GM18907 (cell line): ENCODE results near the gene NDUFS6.
A peak's percentile ranks its signal among the peaks of the same experiment; 100 is the strongest.
"Not testable (repeated sequence)": the region's sequence is repeated elsewhere in the genome, so short reads cannot be mapped to it uniquely, and the experiment has no call there.

Experiments used
- ATAC-seq: cut with Tn5 transposase; IDR thresholded peaks from one replicate; pipeline ENCODE4 v1.9.1; 2021; ENCODE audit warnings: mild to moderate bottlenecking, moderate library complexity; ENCODE audit not compliant: unreplicated experiment

The NDUFS6 gene

DNA sequence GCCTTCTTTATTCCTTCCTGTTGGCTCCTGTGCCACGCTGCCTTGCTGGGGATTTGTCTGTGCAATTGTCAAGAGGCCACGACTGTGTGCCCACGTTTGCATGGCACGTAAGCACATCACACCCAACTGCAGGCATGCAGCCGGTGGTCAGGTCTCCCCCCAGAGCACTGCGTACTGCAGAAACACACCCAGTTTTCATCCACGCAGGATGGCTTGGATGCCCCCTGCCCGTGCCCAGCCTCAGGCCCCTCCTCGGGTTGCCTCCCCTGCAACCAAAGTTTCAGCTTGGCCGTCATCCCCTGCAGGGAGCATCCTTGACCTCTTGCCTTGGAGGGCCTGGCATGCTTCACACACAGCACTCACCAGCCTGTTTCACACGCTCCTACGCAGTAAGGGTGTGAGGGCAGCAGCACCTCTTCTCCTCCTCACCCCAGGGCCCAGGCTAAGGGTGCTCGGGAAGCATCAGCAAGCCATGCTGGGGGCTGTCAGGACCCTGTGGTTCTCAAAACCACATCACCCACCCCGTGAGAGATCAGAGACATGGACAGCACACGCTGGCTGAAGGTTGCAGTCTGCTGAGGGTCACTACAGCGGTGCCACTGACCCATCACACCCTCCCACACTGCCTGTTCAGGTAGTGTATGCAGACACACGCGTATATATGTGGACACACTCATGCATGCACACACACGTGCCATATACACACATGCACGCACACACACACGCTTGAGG is 4.7 kb upstream of the NDUFS6 start:
- no peak for ATAC-seq

DNA sequence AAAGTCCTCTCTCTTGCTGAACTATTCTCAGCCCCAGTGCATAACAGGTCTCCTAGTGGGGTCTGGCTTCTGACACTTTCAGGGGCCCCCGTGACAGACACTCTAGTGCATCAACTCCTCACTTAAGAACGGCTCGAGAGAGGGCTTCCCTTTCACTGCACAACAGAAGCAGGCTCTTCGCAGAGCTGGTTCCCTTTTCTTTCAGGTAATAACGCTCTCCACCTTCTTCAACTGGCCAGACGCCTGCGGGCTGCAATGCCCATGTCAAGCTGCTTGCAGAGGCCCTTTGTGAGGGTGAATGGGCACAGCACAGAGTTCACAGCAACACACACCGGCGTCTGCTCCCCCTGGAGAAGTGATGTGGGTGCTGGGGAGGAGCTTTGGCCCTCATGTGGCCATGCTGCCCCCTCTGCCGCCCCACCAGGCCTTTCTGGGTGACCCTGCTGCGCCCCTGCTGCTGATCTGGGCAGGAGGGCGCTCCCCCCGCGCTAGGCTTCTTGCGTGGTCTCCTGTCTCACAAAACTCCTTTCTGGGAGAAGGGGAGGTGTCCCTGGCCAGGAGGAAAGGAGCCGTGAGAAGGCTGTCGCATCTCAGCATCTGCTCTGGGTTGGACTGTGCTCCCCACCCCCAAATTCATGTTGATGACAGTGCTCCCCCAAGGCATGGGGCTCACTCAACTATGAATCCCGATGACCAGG is 4.0 kb upstream of the NDUFS6 start:
- no peak for ATAC-seq

DNA sequence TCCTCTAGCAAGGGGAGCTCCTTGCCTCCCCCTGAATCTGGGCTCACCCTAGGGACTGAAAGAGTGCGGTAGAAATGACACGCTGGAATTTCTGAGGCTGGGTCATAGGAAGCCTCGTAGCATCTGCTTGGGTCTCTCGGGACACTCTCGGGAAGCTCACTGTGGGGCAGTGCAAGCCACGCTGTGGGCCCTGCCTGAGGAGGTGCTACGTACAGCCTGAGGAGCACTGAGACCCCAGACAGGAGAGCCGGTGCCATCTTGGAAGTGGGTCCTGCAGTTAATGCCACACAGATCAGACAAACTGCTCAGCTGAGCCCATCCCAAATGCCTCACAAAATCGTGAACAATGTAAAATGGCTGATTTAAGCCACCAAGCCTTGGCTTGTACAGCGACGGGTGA is 3.4 kb upstream of the NDUFS6 start:
- ATAC-seq, result no peak

DNA sequence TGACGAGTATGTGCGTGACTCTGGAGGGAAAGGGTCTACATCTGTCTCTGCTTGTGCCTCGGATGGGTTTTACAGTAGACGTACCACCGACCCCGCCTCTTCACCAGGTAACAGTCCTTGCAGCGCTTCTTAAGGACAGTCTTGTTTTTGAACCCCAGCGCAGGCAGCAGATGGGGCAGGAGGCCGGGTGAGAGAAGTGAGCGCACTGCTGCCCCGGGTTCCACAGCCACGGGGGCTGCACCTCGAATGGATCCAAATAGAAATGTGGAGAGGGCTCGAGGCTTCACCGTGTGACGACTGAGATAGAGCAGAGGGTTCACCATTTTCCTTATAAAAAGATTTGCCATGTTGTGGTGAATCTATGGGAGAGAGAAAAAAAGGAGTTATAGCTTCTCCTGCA is 2.6 kb upstream of the NDUFS6 start:
- not testable (repeated sequence) for ATAC-seq

DNA sequence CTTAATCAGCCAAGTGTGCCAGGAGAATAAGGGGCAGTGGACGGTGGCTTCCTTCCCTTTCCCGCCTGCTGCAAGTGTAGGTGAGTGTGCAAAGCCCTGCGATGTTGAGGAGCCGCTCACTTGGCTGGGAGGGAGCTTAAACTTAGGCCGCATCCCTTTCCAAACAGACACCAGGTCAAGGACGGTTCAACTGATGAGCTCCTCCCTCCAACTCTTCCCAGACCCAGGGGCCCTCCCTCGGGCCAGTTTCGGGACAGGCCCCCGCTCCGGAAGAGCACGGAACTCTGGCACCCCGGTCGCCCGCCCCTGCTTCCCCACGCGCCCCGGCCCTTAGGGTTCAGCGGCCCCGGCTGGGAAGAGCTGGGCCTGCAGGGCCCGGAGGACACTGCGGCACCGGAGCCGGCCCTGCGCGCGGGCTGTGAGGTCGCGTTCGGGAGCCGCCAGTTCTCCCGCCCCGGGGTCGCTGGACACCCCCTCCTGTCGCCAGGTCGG is 2.1 kb upstream of the NDUFS6 start:
- peak; percentile 26 for ATAC-seq

DNA sequence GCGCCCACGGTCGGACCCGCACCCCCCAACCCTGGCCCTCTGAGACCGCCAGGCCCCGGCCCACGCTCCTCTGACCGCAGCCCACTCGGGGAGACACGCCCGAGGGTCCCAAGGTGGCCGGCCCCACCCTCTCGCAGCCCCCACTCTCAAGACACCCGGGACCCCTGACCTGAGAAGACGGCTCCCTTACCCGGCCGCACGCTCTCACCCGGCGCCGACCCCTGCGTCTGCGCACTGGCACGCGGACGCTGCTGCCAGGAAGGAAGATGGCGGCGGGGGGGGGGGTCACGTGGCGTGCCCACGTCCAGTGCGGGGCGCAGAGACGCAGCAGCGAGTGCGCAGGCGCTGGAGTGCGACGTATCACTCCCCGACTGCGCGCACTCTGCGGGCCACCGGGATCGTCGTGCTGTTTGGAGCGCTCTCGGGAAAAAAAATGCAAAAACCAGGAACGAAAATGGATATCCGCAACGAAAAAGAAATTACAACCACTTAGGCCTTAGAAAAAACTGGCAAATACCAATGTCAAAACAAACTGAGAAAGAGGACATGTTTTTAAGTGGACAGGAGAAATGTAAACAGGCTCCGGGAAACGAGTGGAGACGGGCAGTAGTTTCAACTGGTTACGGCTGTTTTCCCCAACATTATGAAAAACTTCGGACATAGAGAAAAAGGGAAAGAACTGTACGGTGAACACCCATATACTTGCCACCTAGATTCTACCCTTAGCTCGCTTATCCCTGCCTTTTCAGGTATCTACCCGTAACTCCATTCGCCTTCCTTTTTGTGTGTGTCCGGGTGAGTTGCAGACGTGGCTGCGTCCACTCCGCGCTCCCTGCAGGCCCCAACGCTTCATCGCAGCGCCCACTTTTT is 1.4 kb upstream of the NDUFS6 start, which contains the start of gene MRPL36:
Gene MRPL36, minus strand, starts transcription at position 236 of the 870 bp plus-strand sequence. CDS start 902 bp downstream, outside the sequence.
- peak; percentile 56 for ATAC-seq

DNA sequence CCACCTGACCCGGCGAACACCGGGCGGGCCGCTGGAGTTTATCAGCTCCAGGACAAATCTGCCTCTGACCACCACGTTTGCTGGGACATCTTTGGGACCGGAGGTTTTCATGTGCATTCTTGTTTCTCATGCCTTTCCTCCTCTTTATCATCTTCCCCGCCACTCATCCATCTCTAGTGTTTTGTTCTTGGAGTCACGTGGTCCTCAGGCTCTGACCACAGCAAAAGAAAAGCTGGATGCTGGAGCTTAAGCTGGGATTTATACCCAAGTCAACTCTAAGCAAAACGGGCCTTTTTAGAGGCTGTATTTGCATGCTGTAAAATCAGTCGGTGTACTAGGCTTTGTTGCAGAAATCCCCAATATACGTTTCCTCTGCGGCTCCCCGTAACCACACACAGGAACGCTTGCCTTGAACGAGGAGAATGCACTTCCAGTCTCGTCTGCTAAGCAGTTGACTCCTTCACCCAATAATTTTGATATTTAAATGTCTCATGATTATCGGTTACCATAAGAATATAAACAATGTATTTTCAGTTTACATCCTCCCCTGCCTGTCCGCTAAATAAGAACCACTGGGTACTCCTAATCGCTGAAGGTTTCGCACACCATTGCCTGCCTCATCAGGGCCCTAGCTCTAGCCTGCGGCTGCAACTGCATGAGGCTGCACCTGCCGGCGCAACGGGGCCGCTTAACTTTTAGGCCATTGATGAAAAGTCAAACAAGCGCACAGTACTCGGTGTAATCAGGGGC is 560 bp upstream of the NDUFS6 start:
- ATAC-seq, result peak; percentile 43

DNA sequence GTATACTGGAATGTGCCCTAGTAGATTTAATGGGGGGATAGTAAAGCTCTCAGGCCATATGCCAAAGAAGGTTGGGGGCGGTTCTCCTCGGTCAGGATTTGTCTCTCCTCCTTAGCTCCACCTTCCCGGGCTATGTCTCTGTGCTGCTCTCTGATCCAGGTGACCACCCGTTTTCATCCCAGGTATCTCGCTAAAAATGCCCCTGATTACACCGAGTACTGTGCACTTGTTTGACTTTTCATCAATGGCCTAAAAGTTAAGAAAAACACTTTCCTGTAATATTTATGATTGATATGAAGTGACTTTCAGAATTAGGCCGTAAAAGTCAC is 724 bp downstream of the NDUFS6 start:
- ATAC-seq, result no peak

DNA sequence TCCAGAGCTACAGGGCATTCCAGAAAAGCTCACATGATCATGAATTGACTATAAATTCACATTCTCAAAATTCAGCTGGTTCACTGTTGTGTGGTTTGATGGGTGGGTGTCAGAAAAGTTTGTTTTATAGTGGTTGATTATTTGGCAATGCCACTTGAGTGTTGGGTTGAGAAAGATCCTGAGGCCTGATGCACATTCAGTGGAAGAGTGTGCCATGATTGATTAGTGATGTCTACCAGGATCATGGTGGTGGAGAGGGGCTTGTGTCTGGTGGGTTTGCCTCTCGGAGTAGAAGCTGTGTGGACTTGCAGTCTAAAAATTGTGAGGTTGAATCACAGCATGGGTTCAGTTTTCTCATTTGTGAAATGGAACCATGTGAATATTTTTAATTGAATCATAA is 2.0 kb downstream of the NDUFS6 start:
- ATAC-seq, result no peak

DNA sequence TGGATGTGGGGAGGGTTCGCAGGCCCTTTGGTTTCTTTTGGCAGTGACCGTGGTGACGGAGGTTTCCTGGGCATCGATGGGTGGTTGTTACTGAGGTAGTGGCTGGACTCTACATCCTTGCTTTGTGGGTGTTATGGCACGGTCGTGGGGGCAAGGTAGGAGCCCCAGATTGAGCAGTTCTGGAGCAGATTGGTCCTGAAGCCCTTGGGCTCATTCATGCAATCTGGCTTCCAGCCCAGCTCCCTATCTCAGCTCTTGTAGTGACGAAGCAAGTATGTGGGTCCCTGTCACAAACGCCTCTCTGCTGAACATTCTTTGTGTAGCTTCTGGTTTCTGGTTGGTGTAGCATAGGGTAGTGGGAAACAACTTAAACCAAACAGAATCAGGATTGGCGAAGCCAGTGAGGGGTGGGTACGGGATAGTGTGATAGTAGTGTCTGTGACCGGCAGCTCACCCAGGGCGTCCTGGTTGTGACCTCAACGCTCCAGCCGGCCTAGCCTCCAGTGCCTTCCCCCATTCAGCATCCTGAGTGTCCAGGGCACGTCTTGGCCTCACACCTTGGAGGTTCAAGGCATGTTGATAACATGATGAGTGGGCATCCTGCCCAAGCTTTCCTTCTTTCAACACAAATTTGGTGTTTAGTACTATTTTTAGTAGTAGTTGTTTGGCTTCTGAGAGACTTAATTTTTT is 2.9 kb downstream of the NDUFS6 start:
- ATAC-seq, result no peak

DNA sequence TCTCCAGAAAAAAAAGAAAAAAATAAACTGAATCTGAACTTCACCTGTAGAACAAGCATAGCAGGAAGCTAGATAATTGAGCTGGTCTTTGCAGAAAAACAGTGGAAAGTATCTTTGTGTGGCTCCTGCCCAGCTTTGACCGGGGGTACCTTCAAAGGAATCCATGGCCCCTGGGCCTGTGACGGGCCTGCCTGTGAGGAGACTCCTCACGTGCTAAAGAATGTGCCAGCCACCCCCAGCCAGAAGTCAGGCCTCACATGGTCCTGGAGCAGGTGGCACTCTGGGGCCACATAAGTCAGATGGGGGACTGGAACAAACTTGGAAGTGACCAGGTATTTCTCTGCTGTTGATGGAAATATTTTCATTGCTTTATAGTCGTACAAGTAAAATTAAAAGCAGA is 4.1 kb downstream of the NDUFS6 start:
- no peak for ATAC-seq

DNA sequence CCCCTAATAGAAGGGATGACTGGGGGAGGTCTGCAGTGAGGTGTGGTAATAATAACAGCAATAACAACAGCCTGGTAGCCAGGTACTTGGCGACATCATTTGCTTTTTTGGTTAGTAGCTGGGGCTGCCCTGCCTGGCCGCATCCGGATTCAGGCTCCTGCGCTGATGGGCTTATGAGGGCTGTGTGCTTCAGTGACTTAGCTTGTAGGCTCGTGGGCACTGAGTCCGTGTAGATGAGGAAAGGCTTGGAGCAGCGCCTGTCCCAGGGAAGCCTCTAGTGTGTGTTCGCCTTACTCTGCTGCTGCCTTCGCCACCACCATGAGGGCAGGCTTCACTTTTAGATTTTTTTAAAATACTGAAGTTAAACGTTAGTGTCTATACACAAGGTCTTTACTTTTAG is 4.5 kb downstream of the NDUFS6 start:
- no peak for ATAC-seq

DNA sequence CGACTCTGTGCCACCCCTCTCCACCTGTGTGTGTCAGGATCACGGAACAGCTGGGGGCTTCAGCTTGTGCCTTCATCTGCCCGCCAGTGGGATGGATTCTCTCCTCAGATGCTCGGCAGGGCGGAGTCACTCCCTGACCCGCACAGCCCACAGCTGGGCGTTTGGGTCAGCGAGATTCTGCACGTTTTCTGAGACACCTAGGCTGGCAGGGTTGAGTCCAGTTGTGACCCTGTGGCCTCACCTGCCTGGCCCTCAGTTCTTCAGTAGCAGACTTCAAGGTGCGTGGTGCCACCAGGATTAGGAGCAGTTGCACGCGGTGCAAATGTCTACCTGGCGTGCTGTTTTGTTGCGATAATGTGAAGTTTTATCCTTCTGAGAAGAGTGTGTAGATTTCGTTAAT is 5.0 kb downstream of the NDUFS6 start:
- ATAC-seq, result no peak

DNA sequence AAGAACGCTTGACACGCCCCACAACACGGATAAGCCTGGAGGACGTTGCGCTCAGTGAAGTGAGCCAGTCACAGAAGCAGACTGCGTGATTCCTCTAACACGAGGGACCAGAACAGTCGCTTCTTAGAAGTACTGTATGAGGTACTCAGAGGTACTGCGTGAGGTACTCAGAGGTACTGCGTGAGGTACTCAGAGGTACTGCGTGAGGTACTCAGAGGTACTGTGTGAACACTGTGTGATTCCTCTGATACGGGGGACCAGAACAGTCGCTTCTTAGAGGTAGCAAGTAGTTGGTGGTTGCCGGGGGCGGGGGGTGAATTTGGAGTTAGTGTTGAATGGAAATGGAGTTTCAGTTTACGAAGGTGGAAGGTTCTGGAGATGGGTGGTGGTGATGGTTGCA is 5.8 kb downstream of the NDUFS6 start:
- ATAC-seq, result no peak

DNA sequence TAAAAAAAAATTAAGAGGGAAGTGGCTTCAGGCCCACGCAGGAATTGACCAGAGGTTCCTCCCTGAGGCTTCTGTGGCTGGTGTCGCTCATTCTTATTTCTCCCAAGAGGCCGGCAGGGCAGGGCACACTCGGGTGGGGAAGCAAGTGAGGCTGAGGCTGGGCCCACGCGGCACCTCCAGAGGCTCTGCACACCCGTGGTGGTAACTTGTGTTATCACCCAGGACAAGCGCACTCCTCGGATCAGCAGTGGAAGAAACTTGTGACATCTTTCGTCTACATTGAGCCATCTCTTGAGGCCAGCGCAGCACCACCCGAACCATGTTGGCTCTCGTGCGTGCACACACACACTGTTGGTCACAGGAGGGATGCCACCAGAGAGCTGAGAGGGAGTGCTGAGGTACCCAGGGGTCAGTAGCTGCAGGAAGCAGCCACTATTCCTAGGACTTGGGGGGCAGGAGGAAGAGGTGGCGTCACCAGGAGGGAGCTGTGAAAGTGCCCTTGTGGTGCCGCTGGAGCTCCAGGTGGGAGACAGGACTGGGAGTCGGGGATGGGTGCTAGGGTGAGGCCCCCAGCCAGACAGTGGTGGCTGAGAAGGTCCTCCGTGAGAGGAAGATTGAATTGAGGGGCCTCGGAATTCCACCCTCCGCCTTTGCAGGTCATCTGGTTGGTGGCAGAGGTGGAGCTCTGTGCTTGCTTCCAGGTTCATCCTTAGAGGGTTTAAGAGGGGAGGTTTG is 6.4 kb downstream of the NDUFS6 start:
- ATAC-seq, result no peak

DNA sequence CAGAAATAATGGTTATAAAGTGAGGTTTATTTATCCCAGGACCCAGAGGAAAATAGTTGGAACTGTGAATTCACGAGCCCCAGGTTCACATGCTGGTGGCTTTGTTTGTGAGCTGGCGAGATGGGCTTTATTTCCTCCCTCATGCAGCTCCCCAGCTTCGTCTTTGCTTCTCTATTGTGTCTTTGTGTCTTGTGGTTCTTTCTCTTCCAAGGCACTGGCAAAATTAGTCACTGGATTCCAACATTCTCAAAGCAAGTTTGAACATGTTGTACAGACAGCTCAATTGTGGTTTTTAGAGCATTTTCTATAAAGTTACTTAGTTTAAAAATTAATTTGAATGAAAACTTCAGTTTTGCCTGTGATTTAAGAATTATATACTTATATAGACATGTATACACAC is 7.2 kb downstream of the NDUFS6 start:
- no peak for ATAC-seq

DNA sequence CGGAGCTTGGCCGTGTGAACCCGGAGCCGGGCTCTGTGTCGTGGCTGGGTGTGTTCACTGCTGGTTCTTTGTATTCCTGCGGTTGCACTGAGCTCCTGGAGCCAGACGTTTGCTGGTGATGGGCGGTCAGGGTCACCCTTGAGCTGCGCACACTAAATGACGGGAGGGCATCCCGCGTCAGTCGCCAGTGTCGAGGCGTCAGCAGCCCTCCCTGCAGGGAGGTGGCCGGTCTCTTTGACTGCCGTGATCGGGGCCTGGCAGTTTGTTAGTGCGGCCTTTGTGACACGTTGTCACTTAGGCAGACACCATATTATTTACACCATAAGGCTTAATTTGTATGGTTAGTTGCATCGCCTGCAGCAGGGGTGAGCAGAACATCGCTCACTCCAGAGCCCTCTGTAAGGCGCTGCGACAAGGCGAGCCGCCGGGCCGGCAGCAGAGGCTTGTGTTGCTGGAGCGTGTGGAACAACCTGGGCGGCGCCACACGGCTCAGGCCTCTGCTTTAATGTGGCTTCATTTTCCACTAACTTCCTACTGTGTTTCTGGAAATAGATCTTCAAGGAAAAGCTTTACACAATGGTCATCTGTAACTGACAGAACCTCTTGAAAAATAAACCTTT is 8.3 kb downstream of the NDUFS6 start:
- no peak for ATAC-seq

DNA sequence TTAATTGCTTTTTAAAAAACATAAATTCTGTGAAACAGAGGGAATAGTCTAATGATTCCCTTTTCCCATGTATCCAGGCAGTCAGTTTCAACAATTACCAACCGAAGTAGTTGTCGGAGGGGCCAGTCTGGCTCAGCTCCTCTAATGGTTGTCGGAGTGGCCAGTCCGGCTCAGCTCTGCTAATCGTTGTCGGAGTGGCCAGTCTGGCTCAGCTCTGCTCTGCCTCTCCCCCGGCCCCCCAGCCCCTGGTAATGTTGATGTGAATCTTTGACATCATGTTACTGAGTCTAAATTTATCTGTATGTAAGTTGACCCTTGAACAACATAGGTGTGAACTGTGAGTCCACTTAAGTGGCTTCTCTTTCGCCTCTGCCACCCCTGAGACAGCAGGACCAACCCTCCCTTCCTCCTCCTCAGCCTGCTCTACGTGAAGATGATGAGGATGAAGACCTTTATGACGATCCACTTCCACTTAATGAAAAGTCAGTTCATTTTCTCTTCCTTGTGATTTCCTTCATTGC is 9.4 kb downstream of the NDUFS6 start:
- no peak for ATAC-seq
